Spinal cord (tissue), 10 donors: ENCODE data around the gene SRSF1. TPM values are rescaled to one million over a fixed set of nuclear protein-coding genes. Genes with fewer than 3 reads are reported as not detected.

Experiments
- DNase-seq, 6 donors: peaks; one replicate each; pipeline versions ENCODE4 v3.0.0 to v3.0.0-alpha.2; 2013 to 2015; ENCODE audit warnings: low spot score in 6 of 6, low read depth in 4 of 6
- H3K27ac ChIP-seq: one replicate; pipeline ENCODE4 v1.5.1; 2013; ENCODE audit warnings: low read depth, low read length, control low read depth
- H3K27me3 ChIP-seq: one replicate; pipeline ENCODE4 v1.6.1; 2013; ENCODE audit warnings: low read length; ENCODE audit not compliant: control insufficient read depth, insufficient read depth
- H3K36me3 ChIP-seq: one replicate; pipeline ENCODE4 v1.6.1; 2013; ENCODE audit warnings: low read length; ENCODE audit not compliant: control insufficient read depth, insufficient read depth
- H3K4me1 ChIP-seq: one replicate; pipeline ENCODE4 v1.6.1; 2013; ENCODE audit warnings: low read length; ENCODE audit not compliant: control insufficient read depth, insufficient read depth
- H3K4me3 ChIP-seq: one replicate; pipeline ENCODE4 v1.5.1; 2013; ENCODE audit warnings: low read depth, low read length, control low read depth
- H3K9me3 ChIP-seq: one replicate; pipeline ENCODE4 v1.6.1; 2013; ENCODE audit warnings: low read length; ENCODE audit not compliant: control insufficient read depth, insufficient read depth
- WGBS: methylation state at CpG from one replicate; pipeline ENCODE4 v1.1.5; 2013; ENCODE audit warnings: missing lambda C conversion rate; ENCODE audit not compliant: insufficient coverage; 5-methylcytosine and 5-hydroxymethylcytosine counted together
- polyA plus RNA-seq, 2 donors: library from polyadenylated mRNA; unstranded; fragments of 120-200 nt; gene quantifications; one replicate each; pipeline ENCODE4 v1.2.1, GENCODE V29; 2013; ENCODE audit not compliant: insufficient read length in 2 of 2
- total RNA-seq, 2 donors: library from RNA; depleted of rRNA in 1 of 2; stranded (reverse); fragments of 120-200 nt in 1 of 2; fragments of >200 nt in 1 of 2; gene quantifications; one replicate each; pipeline versions ENCODE4 v1.2.3 to v1.2.4, GENCODE V29; 2013 to 2014
- donor health status: healthy.

SRSF1 gene
- total and polyA plus RNA-seq, 4 donors: 200 to 234 (median 218) TPM

DNA sequence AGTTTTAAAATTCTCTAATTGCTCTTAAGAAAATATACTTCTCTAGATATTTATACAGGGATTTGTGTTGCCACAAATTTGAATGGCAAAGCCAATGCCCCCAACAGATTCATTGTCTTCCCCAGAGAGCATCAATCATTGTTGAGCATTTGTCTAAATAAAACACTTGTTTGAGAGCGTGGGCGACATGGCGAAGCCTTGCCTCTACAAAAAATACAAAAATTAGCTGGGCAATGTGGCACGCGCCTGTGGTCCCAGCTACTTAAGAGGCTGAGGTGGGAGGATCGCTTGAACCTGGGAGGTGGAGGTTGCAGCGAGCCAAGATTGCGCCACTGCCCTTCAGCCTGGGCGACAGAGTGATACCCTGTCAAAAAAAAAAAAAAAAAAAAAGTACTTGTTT, 13.4 kb upstream of the SRSF1 start:
- WGBS: 60% methylated on average over 3 of the region's 9 CpGs
- H3K4me1 ChIP-seq: no peaks in the 10 kb centered on the region

DNA sequence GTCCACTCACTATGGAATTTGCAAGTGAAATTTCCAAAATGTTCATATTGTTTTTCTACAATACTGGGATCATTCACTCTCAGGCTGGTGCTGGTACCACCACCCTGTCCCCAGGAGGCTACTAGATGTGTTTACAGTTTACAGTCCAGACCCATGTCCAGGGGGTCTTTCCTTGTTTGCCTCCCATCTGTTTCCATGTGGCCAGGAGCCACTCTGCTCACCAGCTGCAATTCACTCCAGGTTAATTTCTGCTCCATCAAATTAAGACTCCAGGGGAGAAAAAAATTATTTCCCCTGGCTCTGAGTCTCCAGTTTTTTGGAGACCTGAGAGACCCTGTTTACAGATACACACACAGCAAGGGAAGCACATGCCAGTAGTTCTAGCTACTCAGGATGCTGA, 12.5 kb upstream of the SRSF1 start:
- no peak overlapping the region for H3K27ac ChIP-seq
- no peak overlapping the region for H3K4me3 ChIP-seq
- H3K36me3 ChIP-seq: no peaks in the 10 kb centered on the region
- no peaks in the 10 kb centered on the region for H3K27me3 ChIP-seq
- no peak for DNase-seq
- no peaks in the 10 kb centered on the region for H3K9me3 ChIP-seq
- H3K4me1 ChIP-seq: no peaks in the 10 kb centered on the region

More for the DNA sequence above, 13.4 kb upstream of the SRSF1 start:
- H3K9me3 ChIP-seq: no peaks in the 10 kb centered on the region
- H3K36me3 ChIP-seq: no peaks in the 10 kb centered on the region
- DNase-seq: no peak
- H3K27me3 ChIP-seq: no peaks in the 10 kb centered on the region
- H3K27ac ChIP-seq: no peak overlapping the region
- H3K4me3 ChIP-seq: no peak overlapping the region

- Histone ChIP-seq H3K27ac (no peak overlapping the region), H3K36me3 (no peaks in the 10 kb centered on the region), H3K4me3 (no peak overlapping the region), H3K9me3 (no peaks in the 10 kb centered on the region), H3K27me3 (no peaks in the 10 kb centered on the region), H3K4me1 (no peaks in the 10 kb centered on the region)
- DNase-seq: no peak
- no CpG with 5 or more reads among the region's 3 CpGs for WGBS
Measured at GRCh38 chr17:58019039-58019438, 12.0 kb upstream of the SRSF1 start.

DNA sequence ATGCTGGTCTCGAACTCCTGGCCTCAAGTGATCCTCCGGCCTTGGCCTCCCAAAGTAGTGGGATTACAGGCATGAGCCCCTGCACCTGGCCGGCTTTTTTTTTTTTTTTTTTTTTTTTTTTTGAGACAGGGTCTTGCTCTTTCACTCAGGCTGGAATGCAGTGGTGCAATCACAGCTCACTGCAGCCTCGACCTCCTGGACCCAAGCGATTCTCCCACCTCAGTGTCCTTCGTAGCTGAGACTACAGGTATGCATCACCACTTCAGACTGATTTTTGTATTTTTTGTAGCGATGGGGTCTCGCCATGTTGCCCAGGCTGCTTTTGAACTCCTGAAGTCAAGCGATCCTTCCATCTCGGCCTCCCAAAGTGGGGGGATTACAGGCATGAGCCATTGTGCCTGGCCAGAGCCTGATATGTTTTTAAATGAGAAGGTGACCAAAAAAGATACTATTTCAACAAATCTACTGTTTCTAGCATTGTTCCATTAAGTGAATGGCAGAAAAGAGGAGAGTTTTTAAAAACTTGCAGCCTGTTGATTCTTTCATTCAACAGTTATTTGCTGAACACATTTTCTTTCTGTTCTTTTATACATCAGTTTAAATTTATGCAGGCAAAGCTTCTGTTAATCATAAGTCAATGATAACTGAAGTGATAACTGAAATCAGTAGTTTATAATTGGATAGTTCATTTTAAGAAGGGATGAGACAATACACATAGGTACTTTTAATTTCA, 3.2 kb upstream of the SRSF1 start:
- 97% methylated on average over 5 of the region's 10 CpGs for WGBS
- Histone ChIP-seq H3K36me3 (peaks cover 6% of the 10 kb centered on the region), H3K27ac (no peak overlapping the region), H3K27me3 (no peaks in the 10 kb centered on the region), H3K4me3 (no peak overlapping the region), H3K9me3 (no peaks in the 10 kb centered on the region), H3K4me1 (peaks cover 10% of the 10 kb centered on the region)
- DNase-seq: no peak

GRCh38 chr17:58007781-58008706, 998 bp upstream of the SRSF1 start:
- peak overlapping the region; percentile 97 for H3K4me3 ChIP-seq
- no peaks in the 10 kb centered on the region for H3K27me3 ChIP-seq
- peaks cover 11% of the 10 kb centered on the region for H3K4me1 ChIP-seq
- DNase-seq: no peak
- H3K36me3 ChIP-seq: peaks cover 7% of the 10 kb centered on the region
- H3K27ac ChIP-seq: peak overlapping the region; percentile 99
- H3K9me3 ChIP-seq: no peaks in the 10 kb centered on the region
- 16% methylated on average over 37 of the region's 47 CpGs for WGBS

- peak in 5 of 6 donors; percentile 71 to 96 (median 84) for DNase-seq
- peak overlapping the region; percentile 99 for H3K27ac ChIP-seq
- no peaks in the 10 kb centered on the region for H3K27me3 ChIP-seq
- H3K4me3 ChIP-seq: peak overlapping the region; percentile 97
- H3K9me3 ChIP-seq: no peaks in the 10 kb centered on the region
- WGBS: 0% methylated on average over 17 of the region's 20 CpGs
- H3K4me1 ChIP-seq: peaks cover 11% of the 10 kb centered on the region
- peaks cover 11% of the 10 kb centered on the region for H3K36me3 ChIP-seq
Measured at GRCh38 chr17:58006560-58006923, 504 bp downstream of the SRSF1 start.

GRCh38 chr17:58005728-58006559, 1.1 kb downstream of the SRSF1 start:
- 3% methylated on average over 30 of the region's 36 CpGs for WGBS
- Histone ChIP-seq H3K4me3 (peak overlapping the region; percentile 97), H3K36me3 (peaks cover 11% of the 10 kb centered on the region), H3K4me1 (peaks cover 11% of the 10 kb centered on the region), H3K9me3 (no peaks in the 10 kb centered on the region), H3K27me3 (no peaks in the 10 kb centered on the region), H3K27ac (peak overlapping the region; percentile 99)
- no peak for DNase-seq

GRCh38 chr17:58005031-58005727, 1.9 kb downstream of the SRSF1 start:
- WGBS: 43% methylated on average over 11 of the region's 12 CpGs
- Histone ChIP-seq H3K36me3 (peaks cover 11% of the 10 kb centered on the region), H3K9me3 (no peaks in the 10 kb centered on the region), H3K4me3 (peak overlapping the region; percentile 97), H3K27ac (no peak overlapping the region), H3K27me3 (no peaks in the 10 kb centered on the region), H3K4me1 (peaks cover 11% of the 10 kb centered on the region)
- DNase-seq: no peak

DNA sequence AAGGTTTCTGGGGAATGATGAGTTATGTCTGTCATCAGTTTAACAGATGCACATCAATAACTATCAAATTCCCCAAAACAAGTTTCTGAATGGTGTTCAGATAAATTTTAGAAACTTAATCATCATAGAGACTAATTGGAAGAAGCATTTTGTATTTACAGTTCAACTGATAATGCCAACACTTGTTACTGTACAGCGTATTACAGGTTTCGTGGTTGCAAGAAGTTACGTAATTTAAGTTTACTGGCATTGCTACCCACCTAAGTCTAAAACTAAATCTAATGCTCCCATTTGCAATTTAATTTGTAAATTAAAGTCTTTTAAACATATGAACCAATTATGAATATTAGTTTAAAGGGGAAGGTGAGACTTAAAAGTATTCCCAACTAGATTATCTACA, 3.0 kb downstream of the SRSF1 start:
- Histone ChIP-seq H3K27me3 (no peaks in the 10 kb centered on the region), H3K4me3 (no peak overlapping the region), H3K9me3 (no peaks in the 10 kb centered on the region), H3K27ac (no peak overlapping the region), H3K36me3 (peaks cover 11% of the 10 kb centered on the region), H3K4me1 (peaks cover 11% of the 10 kb centered on the region)
- no CpG with 5 or more reads among the region's 3 CpGs for WGBS
- DNase-seq: no peak
